Spleen (tissue), 11 donors: Measurements from ENCODE around the gene MYOD1. TPM values are rescaled to one million over a fixed set of nuclear protein-coding genes. Genes with fewer than 3 reads are reported as not detected.

ENCODE experiments used
- DNase-seq: peaks from one replicate; pipeline ENCODE4 v3.0.0-alpha.2; 2020
- H3K27ac ChIP-seq, 8 donors: fragments of 200-600 bp; sonication (generic) in 7 of 8; 1 replicate in 4 of 8; 2 replicates in 4 of 8; pipeline versions ENCODE4 v1.5.0 to v1.8.0; 2016 to 2021; ENCODE audit warnings: inconsistent platforms in 4 of 8, mild to moderate bottlenecking in 4 of 8, moderate library complexity in 1 of 8
- H3K27me3 ChIP-seq, 7 donors: fragments of 200-600 bp; sonication (generic) in 6 of 7; replicated peaks in 1 of 7; 1 replicate in 4 of 7; 2 replicates in 3 of 7; pipeline versions ENCODE4 v1.5.0 to v1.8.0; 2016 to 2021; ENCODE audit warnings: inconsistent platforms in 3 of 7, mild to moderate bottlenecking in 1 of 7
- H3K36me3 ChIP-seq, 6 donors: fragments of 200-600 bp; sonication (generic) in 5 of 6; 1 replicate in 4 of 6; 2 replicates in 2 of 6; pipeline versions ENCODE4 v1.5.0 to v1.8.0; 2016 to 2021; ENCODE audit warnings: inconsistent platforms in 2 of 6
- H3K4me1 ChIP-seq, 6 donors: fragments of 200-600 bp; sonication (generic) in 5 of 6; 1 replicate in 3 of 6; 2 replicates in 3 of 6; pipeline versions ENCODE4 v1.5.0 to v1.8.0; 2016 to 2021; ENCODE audit warnings: inconsistent platforms in 3 of 6
- H3K4me3 ChIP-seq, 8 donors: fragments of 200-600 bp; sonication (generic) in 7 of 8; 1 replicate in 4 of 8; 2 replicates in 4 of 8; pipeline versions ENCODE4 v1.5.0 to v1.8.0; 2016 to 2021; ENCODE audit warnings: inconsistent platforms in 4 of 8, mild to moderate bottlenecking in 4 of 8, moderate library complexity in 2 of 8
- H3K9me3 ChIP-seq, 8 donors: fragments of 200-600 bp; sonication (generic) in 7 of 8; 1 replicate in 4 of 8; 2 replicates in 4 of 8; pipeline versions ENCODE4 v1.5.0 to v1.8.0; 2016 to 2021; ENCODE audit warnings: inconsistent platforms in 4 of 8
- POLR2A ChIP-seq, 3 donors: fragments of 450-650 bp; IDR thresholded peaks; one replicate each; pipeline ENCODE4 v1.5.1; 2017; ENCODE audit warnings: antibody characterized with exemption in 3 of 3, mild to moderate bottlenecking in 1 of 3
- POLR2AphosphoS5 ChIP-seq, 3 donors: sonication (generic); formaldehyde crosslinking; IDR thresholded peaks; one replicate each; pipeline ENCODE4 v1.5.1; 2017; ENCODE audit warnings: antibody characterized with exemption in 3 of 3
- WGBS, 5 donors: extraction: QIAGEN DNeasy Blood & Tissue Kit in 3 of 5; methylation state at CpG; one replicate each; pipeline versions ENCODE4 v1.1.5 to v1.1.7; 2013 to 2018; 5-methylcytosine and 5-hydroxymethylcytosine counted together
- intact Hi-C: fragments of 100-400 bp; cut with DNase I; formaldehyde crosslinking; loops from one replicate; pipeline ENCODE4 v1.15.0; 2023; ENCODE audit warnings: low total_unique reads
- polyA plus RNA-seq, 3 donors: library from polyadenylated mRNA; stranded (reverse); fragments of 200-250 nt; gene quantifications; one replicate each; pipeline ENCODE4 v1.2.1, GENCODE V29; 2013
- total RNA-seq, 7 donors: library from RNA; depleted of rRNA in 3 of 7; stranded (reverse); fragments of >200 nt in 3 of 7; fragmentation: NEBNext Ultra II Directional in 4 of 7; extraction: Animal tissue kit (Norgen Biotek cat#: 25700) in 4 of 7; gene quantifications; one replicate each; pipeline versions ENCODE4 v1.1.0 to v1.2.1, GENCODE V29; 2016 to 2021
- TF ChIP-seq, protein P1 (sequence below), 11 experiments: fragments of 200-600 bp in 7 of 11; fragments of 450-650 bp in 4 of 11; sonication (generic) in 4 of 11; IDR thresholded peaks in 8 of 11; conservative IDR thresholded peaks in 3 of 11; 1 replicate in 7 of 11; 2 replicates in 4 of 11; pipeline versions ENCODE4 v1.4.0 to v1.8.0; 2016 to 2021; ENCODE audit warnings: antibody characterized with exemption in 11 of 11, inconsistent platforms in 4 of 11, mild to moderate bottlenecking in 1 of 11
- donor health status: healthy with polysubstance abuse.
- donor health status: DM: no; HTN: no; CAD: no; lungs with moderate emphysema.
- donor health status: DM: no; HTN: no; CAD: no.
- donor health status: Bipolar disorder and iron deficiency.
- donor health status: healthy.
- donor health status: DM: no; HTN: no; CAD: no.
- donor health status: DM: yes; HTN: yes; CAD: no.

MYOD1 gene
- total and polyA plus RNA-seq, 10 donors, result 0.04 TPM; not detected in 9

DNA sequence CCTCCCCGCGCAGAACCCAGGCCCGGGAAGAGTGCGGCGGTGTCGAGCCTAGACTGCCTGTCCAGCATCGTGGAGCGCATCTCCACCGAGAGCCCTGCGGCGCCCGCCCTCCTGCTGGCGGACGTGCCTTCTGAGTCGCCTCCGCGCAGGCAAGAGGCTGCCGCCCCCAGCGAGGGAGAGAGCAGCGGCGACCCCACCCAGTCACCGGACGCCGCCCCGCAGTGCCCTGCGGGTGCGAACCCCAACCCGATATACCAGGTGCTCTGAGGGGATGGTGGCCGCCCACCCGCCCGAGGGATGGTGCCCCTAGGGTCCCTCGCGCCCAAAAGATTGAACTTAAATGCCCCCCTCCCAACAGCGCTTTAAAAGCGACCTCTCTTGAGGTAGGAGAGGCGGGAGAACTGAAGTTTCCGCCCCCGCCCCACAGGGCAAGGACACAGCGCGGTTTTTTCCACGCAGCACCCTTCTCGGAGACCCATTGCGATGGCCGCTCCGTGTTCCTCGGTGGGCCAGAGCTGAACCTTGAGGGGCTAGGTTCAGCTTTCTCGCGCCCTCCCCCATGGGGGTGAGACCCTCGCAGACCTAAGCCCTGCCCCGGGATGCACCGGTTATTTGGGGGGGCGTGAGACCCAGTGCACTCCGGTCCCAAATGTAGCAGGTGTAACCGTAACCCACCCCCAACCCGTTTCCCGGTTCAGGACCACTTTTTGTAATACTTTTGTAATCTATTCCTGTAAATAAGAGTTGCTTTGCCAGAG lies 2.0 kb downstream of the MYOD1 start:
- H3K9me3 ChIP-seq, result no peaks in the 10 kb centered on the region
- TF ChIP-seq, protein P1, sequence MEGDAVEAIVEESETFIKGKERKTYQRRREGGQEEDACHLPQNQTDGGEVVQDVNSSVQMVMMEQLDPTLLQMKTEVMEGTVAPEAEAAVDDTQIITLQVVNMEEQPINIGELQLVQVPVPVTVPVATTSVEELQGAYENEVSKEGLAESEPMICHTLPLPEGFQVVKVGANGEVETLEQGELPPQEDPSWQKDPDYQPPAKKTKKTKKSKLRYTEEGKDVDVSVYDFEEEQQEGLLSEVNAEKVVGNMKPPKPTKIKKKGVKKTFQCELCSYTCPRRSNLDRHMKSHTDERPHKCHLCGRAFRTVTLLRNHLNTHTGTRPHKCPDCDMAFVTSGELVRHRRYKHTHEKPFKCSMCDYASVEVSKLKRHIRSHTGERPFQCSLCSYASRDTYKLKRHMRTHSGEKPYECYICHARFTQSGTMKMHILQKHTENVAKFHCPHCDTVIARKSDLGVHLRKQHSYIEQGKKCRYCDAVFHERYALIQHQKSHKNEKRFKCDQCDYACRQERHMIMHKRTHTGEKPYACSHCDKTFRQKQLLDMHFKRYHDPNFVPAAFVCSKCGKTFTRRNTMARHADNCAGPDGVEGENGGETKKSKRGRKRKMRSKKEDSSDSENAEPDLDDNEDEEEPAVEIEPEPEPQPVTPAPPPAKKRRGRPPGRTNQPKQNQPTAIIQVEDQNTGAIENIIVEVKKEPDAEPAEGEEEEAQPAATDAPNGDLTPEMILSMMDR (IDR thresholded peaks at IDR 0.05 in 8 of 11, conservative IDR thresholded peaks at IDR 0.05 in 3 of 11), result no peak
- TF ChIP-seq POLR2A (IDR thresholded peaks at IDR 0.05) (no peak), POLR2AphosphoS5 (IDR thresholded peaks at IDR 0.05) (no peak)
- WGBS, 5 donors, result 11 to 16% (median 12%) methylated on average over 31 to 56 of the region's 56 CpGs
- no peaks in the 10 kb centered on the region for H3K36me3 ChIP-seq
- no peak overlapping the region for H3K27ac ChIP-seq
- H3K4me1 ChIP-seq, result peaks cover 0 to 39% (median 26%) of the 10 kb centered on the region in 6 donors
- no peak for DNase-seq
- H3K4me3 ChIP-seq, result peak overlapping the region in 4 of 8 donors; percentile 6 to 27 (median 8)
- H3K27me3 ChIP-seq, result peaks cover 3 to 93% (median 53%) of the 10 kb centered on the region in 7 donors
- intact Hi-C loops, result loop anchor here (10.0 kb wide), 2 partner anchors 117 to 253 kb away; no protein-coding TSS in a partner anchor

DNA sequence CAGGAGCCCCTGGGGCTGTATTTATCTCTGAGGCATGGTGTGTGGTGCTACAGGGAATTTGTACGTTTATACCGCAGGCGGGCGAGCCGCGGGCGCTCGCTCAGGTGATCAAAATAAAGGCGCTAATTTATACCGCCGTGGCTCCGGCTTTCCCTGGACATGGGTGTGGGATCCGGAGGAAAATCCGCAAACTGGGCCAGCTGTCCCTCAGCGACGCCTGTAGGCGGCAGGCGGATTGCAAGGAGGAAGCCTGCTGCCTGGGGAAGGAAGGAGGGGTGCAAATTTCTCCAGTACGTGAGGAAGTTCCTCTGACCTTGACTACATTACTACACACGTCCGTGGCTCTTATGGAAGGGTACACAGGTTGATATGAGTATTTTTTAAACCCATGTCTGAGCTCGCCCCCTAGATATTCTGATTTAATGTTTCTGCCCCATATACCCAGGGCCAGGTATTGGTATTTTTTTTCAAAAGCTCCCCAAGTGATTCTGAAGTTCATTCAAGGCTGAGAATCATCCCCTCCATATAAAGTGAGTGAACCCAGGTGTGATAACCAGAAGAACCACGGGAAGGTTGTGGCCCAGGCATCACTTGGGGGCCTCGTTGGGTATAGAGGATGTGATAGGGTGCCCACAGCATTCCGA lies 2.8 kb downstream of the MYOD1 start:
- H3K4me1 ChIP-seq, result peaks cover 0 to 39% (median 26%) of the 10 kb centered on the region in 6 donors
- peak overlapping the region in 1 of 8 donors; percentile 27 for H3K4me3 ChIP-seq
- H3K9me3 ChIP-seq, result no peaks in the 10 kb centered on the region
- WGBS, 5 donors, result 12 to 17% (median 14%) methylated on average over 25 of the region's 25 CpGs
- TF ChIP-seq, protein P1 (IDR thresholded peaks at IDR 0.05 in 8 of 11, conservative IDR thresholded peaks at IDR 0.05 in 3 of 11), result peak in 3 of 11 experiments; percentile 24 to 35 (median 31)
- no peak for TF ChIP-seq POLR2AphosphoS5 (IDR thresholded peaks at IDR 0.05)
- H3K27me3 ChIP-seq, result peaks cover 3 to 90% (median 53%) of the 10 kb centered on the region in 7 donors
- H3K27ac ChIP-seq, result no peak overlapping the region
- intact Hi-C loops, result loop anchor here (10.0 kb wide), 2 partner anchors 117 to 253 kb away; no protein-coding TSS in a partner anchor
- H3K36me3 ChIP-seq, result no peaks in the 10 kb centered on the region
- no peak for DNase-seq

DNA sequence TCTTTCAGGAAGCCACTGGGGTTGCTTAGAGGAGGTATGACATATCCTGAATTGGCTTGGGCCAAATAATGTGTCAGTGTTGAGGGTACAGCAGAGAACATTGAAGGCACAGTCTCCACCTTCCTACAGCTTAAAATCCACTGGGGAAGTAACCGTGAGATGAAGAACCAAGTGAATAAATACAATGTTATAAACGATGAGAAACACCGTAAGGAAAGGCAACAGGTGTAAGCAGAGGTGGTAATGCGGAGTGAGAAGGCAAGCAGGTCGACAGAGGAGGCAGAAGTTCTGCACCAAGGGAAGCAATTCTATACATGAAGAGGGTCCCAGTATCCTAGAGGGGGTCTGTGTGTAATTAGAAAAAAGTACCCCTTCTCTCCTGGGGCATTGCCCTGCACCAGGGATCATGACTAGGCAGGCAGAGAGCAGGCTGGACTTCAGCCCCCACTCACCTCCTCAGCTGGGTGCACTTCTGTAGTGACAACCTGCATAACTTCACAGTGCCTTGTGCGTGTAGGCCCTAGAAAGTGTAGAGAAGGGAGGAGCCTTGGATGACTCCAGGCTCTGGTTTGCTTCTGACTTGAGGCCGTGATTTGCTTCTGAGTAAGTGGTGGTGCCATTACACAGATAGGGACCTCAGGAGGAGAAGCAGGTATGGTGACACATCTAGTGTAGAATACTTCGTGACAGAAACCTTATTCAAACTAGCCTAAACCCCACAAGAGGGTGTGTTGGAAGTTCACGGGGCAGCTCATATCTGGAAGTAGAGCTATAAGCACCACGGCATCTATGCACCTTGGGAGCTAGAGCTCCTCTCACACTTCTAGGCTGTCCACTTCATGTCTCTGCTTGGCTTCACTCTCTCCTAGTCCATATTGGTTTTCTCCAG lies 4.9 kb downstream of the MYOD1 start:
- H3K27ac ChIP-seq, result no peak overlapping the region
- H3K4me1 ChIP-seq, result peaks cover 0 to 32% (median 23%) of the 10 kb centered on the region in 6 donors
- DNase-seq, result no peak
- TF ChIP-seq POLR2A (IDR thresholded peaks at IDR 0.05) (no peak), POLR2AphosphoS5 (IDR thresholded peaks at IDR 0.05) (no peak)
- TF ChIP-seq, protein P1 (IDR thresholded peaks at IDR 0.05 in 8 of 11, conservative IDR thresholded peaks at IDR 0.05 in 3 of 11), result no peak
- 72 to 80% (median 73%) methylated on average over 10 of the region's 10 CpGs for WGBS, 5 donors
- no peak overlapping the region for H3K4me3 ChIP-seq
- H3K27me3 ChIP-seq, result peaks cover 3 to 78% (median 37%) of the 10 kb centered on the region in 7 donors
- H3K36me3 ChIP-seq, result no peaks in the 10 kb centered on the region
- no peaks in the 10 kb centered on the region for H3K9me3 ChIP-seq
- intact Hi-C loops, result loop anchor here (10.0 kb wide), 2 partner anchors 119 to 251 kb away; no protein-coding TSS in a partner anchor
